SU-DHL-6 (cell line): Measurements from ENCODE around the gene S1PR1.

Experiments used
- CTCF ChIP-seq: fragments of 200-600 bp; sonication (generic); IDR thresholded peaks from one replicate; pipeline ENCODE4 v1.5.1; 2017; ENCODE audit warnings: antibody characterized with exemption, mild to moderate bottlenecking, low read length, moderate library complexity; ENCODE audit not compliant: insufficient read depth, poor library complexity, severe bottlenecking
- EZH2phosphoT487 ChIP-seq: fragments of 200-600 bp; sonication (generic), shearing (Covaris generic); conservative IDR thresholded peaks from 2 replicates; pipeline ENCODE4 v1.6.1; 2018; ENCODE audit warnings: mild to moderate bottlenecking, antibody characterized with exemption, low read length, moderate library complexity, mixed read lengths

GRCh38 chr1:101241485-101242225 is 4.8 kb downstream of the S1PR1 start:
- TF ChIP-seq CTCF (no peak), EZH2phosphoT487 (no peak)
